Non-pigmented ciliary epithelial cell (primary cell): ENCODE results near the gene INPP4B.
A peak's percentile ranks its signal among the peaks of the same experiment; 100 is the strongest.

Experiments used
- DNase-seq: peaks from one replicate; pipeline ENCODE4 v3.0.0-alpha.2; 2010; ENCODE audit warnings: low read depth

Gene INPP4B

DNA sequence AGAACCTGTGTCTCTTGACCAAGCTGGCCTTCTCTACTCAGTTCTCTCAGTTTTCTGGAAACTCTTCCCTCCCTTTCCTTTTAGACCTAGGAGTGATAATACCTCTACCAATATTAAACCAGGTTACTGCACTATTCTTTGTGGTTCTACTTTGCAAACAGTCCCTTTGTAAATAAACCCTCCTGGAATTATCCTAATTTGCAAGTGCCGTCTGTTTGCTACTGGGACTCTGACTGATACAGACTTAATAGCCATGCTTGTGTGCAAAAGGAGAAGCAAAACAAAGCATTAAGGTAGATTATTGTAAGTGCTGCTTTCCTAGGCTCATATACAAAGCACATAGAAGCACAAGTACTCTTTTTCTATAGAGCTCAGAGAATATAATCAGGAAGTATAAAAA lies 507.0 kb downstream of the INPP4B start:
- no peak for DNase-seq

DNA sequence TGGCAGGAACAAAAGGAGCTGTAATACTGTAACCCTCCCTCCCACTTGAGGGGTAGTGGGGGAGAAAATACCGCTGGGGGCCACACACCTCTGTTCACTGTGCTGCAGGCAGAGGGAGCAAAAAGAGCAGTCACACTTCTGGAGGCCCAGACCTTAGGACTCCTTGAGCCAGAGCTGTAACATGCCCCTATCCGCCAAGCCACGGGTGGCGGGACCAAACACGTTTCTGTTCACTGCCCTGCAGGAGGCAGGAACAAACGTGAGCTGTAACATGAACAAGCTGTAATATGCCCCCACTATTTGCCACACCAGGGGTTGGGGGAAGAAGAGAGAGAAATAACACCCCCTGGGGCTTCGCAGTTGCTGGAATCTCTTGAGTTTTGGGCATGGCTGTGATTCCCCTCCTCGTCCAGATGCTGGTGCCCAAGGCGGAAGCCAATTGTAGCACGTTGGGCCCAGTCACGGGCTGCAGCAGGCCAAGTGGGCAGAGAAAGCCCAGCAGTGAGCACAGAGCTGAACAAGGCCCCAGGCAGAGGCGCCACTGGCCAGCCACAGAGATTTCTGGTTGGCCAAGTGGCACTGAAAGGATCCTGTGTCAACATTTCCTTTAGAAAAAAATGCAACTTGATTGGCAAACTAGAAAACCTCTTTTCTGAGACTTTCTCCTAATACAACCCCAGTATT lies 509.7 kb downstream of the INPP4B start:
- DNase-seq = no peak

DNA sequence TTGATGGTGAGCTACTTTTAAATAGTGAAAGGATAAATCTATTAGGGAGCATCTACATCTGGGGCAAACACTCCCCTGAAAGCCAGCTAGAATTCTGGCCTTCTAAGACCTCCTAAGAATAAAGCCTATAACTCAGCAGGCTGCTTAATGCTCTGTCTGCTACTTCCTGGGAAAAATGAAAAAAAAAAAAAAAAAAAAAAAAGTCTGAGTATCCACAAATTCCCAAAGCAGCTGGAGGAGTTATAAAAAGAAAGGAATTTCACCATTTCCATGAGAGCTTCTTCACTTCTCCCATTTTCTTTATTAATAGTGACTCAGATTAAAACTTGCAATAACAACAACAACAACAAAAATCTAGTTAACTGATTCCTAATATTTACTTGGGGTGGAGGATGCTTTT lies 511.2 kb downstream of the INPP4B start:
- no peak for DNase-seq

DNA sequence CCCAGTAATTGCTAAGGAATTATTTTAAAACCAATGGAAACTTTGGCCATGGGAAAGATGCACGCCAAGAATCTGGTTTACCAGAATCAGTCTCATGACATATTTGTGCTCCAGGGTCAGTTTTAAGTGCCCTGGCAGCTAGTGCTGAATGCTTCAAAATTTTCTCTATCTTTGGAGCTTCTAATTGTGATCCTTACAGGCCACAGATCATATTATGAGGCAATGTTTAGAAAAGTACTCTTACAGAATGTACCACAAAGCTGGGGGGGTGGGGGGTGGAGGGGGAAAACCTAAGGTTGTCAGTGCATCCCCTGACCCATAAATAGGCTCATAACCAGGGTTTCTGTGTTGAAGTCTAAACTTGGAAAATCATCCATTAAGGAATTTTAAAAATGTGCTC lies 514.5 kb downstream of the INPP4B start:
- DNase-seq = no peak

DNA sequence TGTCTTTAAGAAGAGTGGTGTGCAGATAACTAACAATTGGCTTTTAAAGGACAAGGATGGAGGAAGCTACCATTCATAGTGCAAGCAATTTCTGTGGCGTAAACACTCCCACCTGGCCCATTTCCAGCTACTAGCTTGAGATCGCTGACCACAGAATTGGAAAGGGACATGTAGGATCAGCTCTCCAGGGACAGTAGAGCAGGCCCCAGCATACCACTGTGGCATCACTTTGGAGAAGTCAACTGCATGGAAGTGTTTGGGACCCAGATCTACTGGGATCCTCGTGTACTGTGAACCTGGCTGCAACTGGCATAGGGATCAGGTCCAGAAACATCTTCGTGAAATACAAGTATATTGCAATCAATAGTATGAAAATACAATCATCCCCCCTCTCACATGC lies 515.0 kb downstream of the INPP4B start:
- no peak for DNase-seq

DNA sequence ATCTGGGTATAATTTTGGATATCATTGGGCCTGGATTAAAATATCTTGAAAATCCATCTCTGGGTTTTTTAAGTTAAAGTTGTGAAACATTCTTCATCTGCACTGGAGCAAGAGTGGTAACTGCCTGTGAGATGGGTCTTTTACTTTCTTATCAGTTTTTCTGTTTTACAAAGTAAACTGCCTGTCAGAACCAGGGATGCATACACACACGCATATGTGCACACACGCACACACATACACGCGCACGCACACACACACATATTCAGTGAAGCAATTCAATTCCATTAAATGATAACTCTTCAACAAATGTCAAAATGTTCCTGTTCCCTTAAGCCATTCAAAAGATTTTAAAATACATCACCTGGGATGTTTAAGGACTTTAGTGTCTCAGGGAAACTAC lies 515.8 kb downstream of the INPP4B start:
- no peak for DNase-seq

DNA sequence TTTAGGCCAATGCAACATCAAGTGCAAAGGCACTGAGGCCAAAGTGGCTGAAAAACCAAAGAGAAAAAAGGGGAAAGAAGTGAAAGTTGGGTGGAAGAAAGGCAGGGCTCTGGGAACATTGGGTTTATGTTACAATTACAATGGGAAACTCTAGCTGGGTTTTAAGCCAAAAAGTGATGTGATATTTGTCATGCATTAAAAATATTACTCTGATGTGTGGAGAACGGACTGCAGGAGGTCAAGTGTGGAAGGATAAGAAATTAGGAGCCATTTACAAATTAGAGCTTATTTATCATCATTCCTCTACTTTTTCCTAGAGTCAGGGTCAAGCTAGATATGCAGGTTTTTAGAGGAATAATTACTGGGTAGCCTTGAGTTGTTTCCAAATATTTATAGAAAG lies 516.8 kb downstream of the INPP4B start:
- DNase-seq = no peak

DNA sequence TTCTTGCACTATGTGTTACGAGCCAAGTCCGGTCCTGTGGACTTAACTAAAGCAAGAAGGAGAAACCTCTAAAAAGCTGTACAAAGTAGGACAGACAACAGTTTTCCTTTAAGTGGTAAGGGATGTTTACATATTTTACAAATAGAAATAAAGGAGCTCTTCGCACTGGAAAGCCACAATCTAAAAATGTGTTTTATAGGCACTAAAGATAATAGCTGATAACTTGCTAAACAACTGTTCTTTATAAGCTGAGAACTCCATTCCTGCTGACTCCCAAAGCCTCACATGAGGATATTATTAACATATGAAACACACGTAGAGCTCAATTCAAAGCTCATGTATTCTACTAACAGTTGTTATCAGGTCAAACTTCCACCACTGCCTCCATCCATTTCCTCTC lies 519.9 kb downstream of the INPP4B start:
- no peak for DNase-seq

DNA sequence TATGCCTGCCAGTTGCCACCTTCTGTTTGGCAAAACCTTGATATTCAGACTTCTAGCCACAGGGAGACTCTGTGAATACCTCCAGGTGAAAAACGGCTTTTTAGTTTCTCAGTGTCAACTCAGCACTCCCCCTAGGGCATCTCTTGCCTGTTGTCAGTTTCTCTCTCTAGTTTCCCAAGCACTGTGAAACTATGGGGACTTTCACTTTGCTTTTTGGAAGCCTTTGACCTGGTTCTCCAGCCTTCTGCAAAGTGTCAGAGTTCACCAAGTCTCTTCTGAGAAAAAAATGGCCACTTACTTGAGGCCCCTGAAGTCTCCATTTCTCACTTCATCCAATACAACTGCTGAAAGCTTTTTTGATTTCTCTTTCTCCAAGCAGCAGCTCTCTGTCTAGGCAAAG lies 521.5 kb downstream of the INPP4B start:
- no peak for DNase-seq

DNA sequence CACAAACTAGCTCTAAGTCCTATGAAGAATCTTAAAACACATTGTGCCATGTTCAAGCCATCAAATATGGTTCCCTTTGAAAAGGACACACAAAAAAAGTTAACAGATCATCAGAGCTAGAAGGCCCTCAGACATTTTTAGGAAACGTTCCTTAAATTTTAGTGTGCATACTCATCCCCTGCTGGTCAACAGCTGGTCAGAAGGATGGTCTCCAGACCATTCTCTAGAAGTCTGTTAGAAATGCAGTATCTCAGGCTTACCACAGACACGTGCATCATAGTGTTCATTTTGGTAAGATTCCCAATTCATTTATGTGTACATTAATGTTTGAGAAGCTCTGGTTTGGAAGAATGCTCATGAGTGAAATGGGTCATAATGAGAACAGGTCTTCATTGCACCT lies 523.1 kb downstream of the INPP4B start:
- no peak for DNase-seq

DNA sequence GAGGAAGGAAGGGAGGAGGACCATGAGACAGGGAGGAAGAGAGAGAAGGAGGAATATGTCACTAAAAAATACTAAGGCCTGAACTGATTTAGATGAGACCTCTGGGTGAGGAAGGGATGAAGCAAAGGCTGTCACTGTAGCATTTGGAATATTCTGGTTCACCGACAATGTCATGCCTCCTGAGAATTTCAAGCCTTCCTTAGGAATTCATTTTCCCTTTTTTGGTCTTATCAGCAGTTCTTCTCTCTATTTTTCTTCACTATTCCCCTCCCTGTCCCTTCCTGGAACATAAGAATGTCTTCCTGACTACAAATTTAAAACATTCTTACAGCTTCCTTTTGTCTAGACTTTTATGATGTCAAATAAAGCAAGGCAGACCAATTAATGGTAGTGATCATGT lies 527.8 kb downstream of the INPP4B start:
- no peak for DNase-seq

DNA sequence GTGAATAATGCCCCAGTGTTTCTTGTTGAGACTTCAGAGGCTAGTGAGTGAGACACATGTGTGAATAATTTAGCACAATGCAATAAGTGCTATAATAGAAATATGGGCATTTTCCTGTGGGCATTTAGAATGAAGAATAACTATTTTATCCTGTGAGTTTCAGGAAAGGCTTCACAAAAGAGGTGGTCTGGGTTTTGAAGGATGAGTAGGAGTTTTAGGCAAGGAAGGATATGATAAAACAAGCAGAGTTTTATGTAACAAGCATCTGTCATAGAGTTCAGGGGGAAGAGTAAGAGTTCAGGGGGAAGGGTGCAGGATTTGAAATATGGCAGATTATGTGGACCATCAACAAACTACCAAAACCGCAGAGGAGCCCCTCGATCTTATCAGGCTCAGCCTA lies 529.2 kb downstream of the INPP4B start:
- no peak for DNase-seq

DNA sequence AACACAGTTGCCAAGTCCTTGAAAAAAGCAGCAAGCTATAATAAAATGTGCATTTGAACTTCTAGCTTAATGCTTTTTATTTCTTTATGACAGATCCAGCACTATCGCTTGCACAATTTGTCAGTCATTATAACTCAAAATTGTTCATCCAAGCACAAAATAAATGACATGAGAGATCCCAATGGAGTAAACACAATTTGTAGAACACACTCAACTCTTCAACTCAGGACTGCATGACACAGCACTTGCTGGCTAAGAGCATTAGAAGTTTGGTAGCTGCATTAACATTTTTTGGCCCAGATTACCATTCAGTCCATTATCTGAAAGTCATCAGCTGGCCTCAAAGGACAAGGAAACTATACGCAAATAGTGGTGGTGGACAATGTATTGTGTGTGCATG lies 530.1 kb downstream of the INPP4B start:
- no peak for DNase-seq

DNA sequence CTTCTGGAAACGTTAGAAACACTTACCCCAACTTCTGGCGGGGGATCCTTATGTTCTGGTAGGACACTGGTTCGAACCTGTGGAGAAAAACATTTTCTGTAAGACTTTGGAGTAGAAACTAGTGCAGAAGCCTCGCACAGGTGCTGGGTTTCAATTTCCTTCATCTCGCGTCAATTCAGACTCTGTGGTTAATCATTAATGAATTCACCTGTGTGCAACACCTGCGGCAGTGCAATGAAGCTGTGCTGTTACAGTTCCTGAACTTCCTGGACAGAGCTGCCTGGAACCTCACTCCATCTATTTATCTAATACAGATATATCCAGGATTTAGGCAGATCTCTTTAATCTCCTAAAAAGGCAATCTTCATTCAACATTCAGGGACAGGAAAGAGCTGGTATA lies 531.4 kb downstream of the INPP4B start:
- no peak for DNase-seq

DNA sequence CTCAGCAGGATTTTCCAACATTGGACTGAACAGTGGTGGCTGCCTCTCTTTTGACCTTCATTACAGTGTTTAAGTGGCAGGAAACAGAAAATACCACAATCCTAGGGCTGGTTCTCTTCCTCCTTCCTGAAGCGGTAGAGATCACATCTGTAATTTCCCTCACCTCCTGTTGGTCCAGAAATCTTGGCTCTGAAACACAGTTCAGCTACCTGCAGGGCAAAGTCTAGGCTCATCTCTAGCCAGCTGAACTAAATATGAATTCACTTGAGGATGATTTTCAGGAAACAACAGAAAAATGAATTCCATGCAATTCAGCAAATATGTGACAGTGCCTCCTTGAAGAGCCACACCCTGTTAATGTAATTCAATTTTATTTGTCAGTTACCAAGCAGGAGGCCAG lies 531.9 kb downstream of the INPP4B start:
- no peak for DNase-seq

DNA sequence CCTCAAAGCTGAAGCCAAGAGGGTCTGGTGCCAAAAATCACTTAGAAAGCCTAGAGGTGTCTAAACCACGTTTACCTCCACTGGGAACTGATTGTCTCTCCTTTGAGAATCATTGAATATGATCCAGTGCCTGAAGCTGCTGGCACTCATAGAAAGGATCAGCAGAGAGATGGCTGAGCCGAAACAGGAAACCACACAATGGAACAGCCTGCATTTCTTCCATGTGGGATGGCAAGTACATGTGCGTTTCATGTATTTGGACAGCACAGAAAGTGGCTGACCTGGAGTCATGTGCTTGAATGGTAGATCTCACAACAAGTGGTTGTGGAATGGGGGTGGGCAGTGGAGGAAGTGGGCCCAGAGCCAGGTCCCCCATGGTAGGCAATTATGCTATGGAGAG lies 533.7 kb downstream of the INPP4B start:
- DNase-seq = no peak

DNA sequence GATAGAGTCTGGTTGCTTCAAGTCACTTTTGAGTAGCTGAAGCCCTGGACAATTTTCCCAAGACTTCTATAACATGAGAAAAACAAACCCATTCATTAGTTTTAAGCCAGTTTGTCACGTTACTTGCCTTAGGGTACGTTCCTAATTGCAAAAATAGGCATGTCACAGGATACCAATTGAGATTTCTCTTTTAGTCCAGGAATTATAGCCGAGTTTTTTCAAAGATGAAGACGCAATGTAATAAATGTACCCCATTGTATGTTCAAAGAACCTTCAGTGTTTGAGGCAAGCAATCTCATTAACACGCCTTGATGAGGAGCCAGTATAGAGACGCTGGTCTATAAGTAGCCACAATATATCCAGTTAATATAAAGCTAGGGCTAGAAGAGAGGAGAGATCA lies 534.2 kb downstream of the INPP4B start:
- no peak for DNase-seq

DNA sequence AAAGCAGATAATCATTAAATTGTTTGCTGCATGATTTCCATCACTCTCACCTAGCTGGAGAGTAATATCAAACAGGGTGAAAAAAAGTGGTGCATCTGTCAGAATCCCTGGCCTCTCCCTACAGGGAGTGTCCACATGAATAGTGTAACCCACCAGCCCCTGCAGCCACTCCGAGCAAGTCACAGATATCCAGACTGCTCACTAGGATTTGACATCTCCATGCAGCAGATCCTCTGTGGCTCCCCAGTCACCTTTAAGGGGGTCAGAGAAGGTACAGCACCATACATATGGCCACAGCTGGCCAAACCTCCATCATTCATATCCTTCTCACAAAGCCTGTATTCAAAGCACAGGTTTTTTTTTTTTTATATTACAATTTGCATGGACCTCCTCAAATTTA lies 536.3 kb downstream of the INPP4B start:
- no peak for DNase-seq

DNA sequence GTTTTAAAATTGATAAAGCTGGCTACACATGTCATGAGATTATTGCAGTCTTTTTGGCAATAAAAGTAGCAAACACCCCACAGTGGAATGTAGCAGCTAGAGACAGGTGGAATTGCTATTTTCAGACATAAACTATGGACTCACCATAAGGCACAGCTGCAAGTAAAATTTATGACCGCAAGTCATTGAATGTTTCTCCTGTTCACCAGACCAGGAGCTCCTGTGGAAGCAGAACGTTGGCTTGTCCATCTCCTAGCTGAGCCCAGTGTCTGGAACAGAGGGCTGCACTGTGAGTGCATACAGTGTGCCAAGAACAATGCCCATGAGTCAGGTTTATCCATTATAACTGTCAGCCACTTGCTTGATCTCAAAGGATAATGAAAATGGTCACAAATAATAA lies 538.2 kb downstream of the INPP4B start:
- DNase-seq = no peak

DNA sequence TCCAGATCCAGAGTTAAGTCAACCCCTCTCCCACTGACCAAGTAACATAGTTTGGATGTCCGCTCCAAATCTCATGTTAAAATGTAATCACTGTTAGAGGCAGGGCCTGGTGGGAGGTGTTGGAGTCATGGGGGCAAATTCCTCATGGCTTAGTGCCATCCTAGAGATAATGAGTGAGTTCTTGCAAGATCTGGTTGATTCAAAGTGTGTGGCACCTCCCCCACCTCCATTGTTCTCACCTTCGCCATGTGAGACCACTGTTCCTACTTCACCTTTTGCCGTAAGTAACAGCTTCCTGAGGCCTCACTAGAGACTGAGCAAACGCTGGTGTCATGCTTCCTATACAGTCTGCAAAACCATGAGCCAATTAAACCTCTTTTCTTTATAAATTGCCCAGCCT lies 548.8 kb downstream of the INPP4B start:
- no peak for DNase-seq

DNA sequence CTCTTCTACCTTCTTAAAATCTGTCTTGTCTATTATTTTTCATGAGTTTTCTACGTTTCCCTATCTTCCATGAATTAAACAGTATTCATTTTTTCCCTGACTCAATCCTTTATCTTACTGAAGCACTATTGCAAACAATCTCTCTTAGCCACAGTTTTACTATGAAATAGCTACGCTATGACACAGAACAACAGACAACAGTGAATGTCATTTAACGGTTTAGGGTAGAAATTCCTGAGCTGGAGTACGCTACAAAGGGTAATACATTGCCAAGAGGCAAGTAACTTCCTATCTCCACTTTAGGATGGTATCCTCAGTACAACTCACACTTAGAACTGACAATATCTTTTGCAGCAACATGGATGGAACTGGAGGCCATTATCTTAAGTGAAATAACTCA lies 552.6 kb downstream of the INPP4B start:
- peak; percentile 22 for DNase-seq

DNA sequence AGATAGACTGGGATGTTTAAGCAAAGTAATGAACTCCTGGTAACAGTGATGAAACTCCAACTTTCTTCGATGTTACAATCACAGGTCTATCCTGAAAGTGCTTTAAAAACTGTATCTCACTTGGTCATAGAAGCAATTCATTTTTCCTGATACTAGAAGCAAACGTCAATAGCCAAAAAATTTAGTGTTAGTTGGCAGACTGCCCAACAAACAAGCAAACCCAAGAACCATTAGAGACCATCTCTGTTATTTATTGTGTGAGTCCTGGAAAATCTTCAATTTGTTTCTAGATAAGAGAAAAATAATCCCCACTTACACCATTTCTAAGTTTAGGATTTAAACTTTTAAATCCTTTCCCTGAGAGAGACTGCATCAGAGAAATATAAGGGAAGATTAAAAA lies 553.9 kb downstream of the INPP4B start:
- DNase-seq = no peak

DNA sequence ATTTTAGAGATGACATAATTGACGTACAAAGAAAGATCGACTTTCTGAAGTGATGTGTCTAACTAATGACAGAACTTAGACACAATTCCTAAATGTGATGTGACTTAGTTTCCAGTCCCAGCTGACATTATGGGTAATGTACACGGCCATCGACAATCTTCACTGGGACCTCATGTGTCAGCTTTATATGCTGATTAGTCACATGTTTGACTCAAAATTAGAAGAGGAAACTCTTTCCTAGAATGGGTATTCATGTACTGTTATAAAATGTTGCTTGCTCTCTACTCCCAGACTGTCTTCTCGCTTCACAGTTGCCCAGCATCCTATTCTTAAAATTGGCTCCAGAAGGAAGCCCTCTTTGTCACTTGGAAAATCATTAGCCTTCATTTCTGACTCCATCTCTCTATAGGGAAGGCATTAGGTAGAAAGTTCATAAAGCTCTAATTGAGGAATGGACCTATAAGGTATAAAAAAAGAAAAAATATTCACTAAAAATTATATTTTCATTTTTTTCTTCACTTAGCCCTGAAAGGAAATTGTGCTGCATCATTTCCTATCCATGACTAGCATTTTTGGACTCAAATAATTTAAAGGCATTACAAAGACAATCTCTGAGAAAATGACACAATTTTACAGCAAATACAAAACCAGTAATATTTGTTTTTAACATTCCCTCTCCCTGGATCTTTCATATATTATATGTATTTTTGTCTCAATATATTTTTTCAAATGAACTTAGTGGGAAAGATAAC lies 554.6 kb downstream of the INPP4B start:
- DNase-seq = no peak

DNA sequence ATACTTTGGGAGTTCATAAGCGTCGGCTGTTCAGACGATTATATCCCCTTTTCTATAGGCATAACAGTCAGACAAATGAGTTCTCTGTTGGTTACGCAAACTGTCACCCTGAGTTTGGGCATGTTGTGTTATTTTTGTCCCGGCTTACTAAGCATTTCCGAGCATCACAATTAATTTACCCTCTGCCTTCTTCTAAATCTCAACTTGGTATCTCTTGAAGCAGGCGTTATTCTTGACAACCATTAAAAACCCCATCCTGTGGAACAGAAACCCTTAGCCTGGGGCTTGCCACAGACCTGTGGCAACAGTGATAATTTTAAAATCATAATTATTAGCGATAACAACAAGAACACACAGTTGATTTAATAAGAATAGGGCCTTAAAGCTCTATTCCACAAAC lies 558.7 kb downstream of the INPP4B start:
- DNase-seq = no peak
